GM10266 (cell line): ENCODE measurements around the gene ATP6V0E1.

Experiments used
- DNase-seq: peaks from one replicate; pipeline ENCODE4 v3.0.0; 2012; ENCODE audit errors: extremely low spot score
- CTCF ChIP-seq: IDR thresholded peaks from 2 replicates; pipeline ENCODE4 v1.5.1; 2012; ENCODE audit warnings: mild to moderate bottlenecking, low read depth; ENCODE audit not compliant: control insufficient read depth, insufficient read depth; ENCODE audit errors: missing control alignments

ATP6V0E1 gene

GRCh38 chr5:173047838-173048105, 64.2 kb downstream of the ATP6V0E1 start:
- no peak for TF ChIP-seq CTCF
- no peak for DNase-seq

- DNase-seq, result no peak
- no peak for TF ChIP-seq CTCF
Measured at GRCh38 chr5:173050791-173051190, 67.2 kb downstream of the ATP6V0E1 start.

GRCh38 chr5:173051746-173052145, 68.2 kb downstream of the ATP6V0E1 start:
- no peak for TF ChIP-seq CTCF
- no peak for DNase-seq

- DNase-seq, result no peak
- TF ChIP-seq CTCF, result no peak
Measured at GRCh38 chr5:173053041-173053440, 69.5 kb downstream of the ATP6V0E1 start.

GRCh38 chr5:173055042-173055721, 71.6 kb downstream of the ATP6V0E1 start:
- no peak for DNase-seq
- TF ChIP-seq CTCF, result no peak

GRCh38 chr5:173055722-173055982, 72.1 kb downstream of the ATP6V0E1 start:
- no peak for DNase-seq
- no peak for TF ChIP-seq CTCF

GRCh38 chr5:173055983-173056782, 72.6 kb downstream of the ATP6V0E1 start, which contains the start of gene CREBRF:
Gene CREBRF, plus strand, starts transcription at chr5:173056352. Its CDS starts 24,424 bp downstream, at chr5:173080776.
- peak; percentile 95 for DNase-seq

More at GRCh38 chr5:173055983-173056782, 72.6 kb downstream of the ATP6V0E1 start, which contains the start of gene CREBRF:
- TF ChIP-seq CTCF, result no peak
